Astrocyte of the spinal cord (primary cell): Measurements from ENCODE around the gene EPHB2.

Source experiments
- DNase-seq: peaks from one replicate; pipeline ENCODE4 v3.0.0; 2011; ENCODE audit warnings: low read depth, low spot score
- H3K4me3 ChIP-seq: 2 replicates; pipeline ENCODE4 v1.5.1; 2011; ENCODE audit warnings: low read depth, mild to moderate bottlenecking, low read length, moderate library complexity
- in situ Hi-C: cut with HindIII; loops from 2 replicates; pipeline ENCODE4 v1.10.0; 2017; ENCODE audit warnings: low sequenced_read_pairs
- TF ChIP-seq, protein P1 (sequence below): IDR thresholded peaks from 2 replicates; pipeline ENCODE4 v1.5.1; 2012; ENCODE audit warnings: low read depth, mild to moderate bottlenecking, low read length, inconsistent platforms

The EPHB2 gene

GRCh38 chr1:22796642-22797041 is 86.0 kb downstream of the EPHB2 start:
- TF ChIP-seq, protein P1, sequence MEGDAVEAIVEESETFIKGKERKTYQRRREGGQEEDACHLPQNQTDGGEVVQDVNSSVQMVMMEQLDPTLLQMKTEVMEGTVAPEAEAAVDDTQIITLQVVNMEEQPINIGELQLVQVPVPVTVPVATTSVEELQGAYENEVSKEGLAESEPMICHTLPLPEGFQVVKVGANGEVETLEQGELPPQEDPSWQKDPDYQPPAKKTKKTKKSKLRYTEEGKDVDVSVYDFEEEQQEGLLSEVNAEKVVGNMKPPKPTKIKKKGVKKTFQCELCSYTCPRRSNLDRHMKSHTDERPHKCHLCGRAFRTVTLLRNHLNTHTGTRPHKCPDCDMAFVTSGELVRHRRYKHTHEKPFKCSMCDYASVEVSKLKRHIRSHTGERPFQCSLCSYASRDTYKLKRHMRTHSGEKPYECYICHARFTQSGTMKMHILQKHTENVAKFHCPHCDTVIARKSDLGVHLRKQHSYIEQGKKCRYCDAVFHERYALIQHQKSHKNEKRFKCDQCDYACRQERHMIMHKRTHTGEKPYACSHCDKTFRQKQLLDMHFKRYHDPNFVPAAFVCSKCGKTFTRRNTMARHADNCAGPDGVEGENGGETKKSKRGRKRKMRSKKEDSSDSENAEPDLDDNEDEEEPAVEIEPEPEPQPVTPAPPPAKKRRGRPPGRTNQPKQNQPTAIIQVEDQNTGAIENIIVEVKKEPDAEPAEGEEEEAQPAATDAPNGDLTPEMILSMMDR = no peak
- no peak overlapping the region for H3K4me3 ChIP-seq
- in situ Hi-C loops = no loop called here
- DNase-seq = no peak

GRCh38 chr1:22798083-22798482 is 87.4 kb downstream of the EPHB2 start:
- in situ Hi-C loops = no loop called here
- H3K4me3 ChIP-seq = no peak overlapping the region
- DNase-seq = no peak
- TF ChIP-seq, protein P1 = no peak

- H3K4me3 ChIP-seq = no peak overlapping the region
- in situ Hi-C loops = no loop called here
- DNase-seq = no peak
- TF ChIP-seq, protein P1 = no peak
These were observed 89.3 kb downstream of the EPHB2 start for GRCh38 chr1:22799971-22800370.

GRCh38 chr1:22800629-22801028 is 90.0 kb downstream of the EPHB2 start:
- TF ChIP-seq, protein P1 = no peak
- DNase-seq = no peak

DNA sequence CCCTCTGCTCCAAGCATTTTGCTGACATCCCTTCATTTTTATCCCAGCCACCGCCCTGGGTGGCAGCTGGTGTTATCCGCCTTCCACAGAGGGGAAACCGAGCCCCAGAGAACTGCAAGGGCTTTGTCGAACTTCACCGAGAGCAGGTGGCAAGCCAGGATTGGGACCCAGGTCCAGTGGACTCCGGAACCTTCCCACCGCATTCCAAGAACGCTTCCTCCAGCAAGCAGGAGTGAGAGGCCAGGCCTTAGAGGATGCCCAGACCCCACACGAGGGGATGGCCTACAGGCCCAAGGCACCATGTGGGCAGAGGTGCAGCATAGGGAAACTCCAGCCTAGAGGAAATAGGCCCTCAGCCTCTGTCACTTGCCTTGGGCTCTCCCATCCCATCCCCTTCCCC is 90.7 kb downstream of the EPHB2 start:
- no peak overlapping the region for H3K4me3 ChIP-seq
- in situ Hi-C loops = no loop called here
- DNase-seq = no peak
- TF ChIP-seq, protein P1 = no peak

More at GRCh38 chr1:22800629-22801028, 90.0 kb downstream of the EPHB2 start:
- in situ Hi-C loops = no loop called here
- no peak overlapping the region for H3K4me3 ChIP-seq

DNA sequence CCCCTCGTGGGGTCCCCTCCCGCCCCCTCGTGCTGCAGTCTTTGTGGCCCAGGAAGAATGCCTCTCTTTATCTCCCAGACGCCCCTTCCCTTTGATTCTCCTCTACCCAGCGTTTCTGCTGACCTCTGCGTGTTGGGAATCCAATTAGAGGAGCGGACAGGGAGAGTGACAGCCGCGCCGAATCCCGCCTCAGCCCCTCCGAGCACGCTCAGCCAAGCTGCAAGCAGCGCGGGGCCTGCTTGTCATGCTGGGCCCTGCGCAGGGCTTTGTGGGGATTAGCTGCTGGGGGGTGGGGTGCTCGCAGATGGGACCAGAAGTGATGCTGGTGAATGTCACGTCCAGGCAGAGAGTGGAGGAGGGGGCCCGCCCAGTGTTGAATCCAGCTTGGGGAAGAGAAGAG is 91.1 kb downstream of the EPHB2 start:
- in situ Hi-C loops = no loop called here
- TF ChIP-seq, protein P1 = no peak
- no peak for DNase-seq
- H3K4me3 ChIP-seq = no peak overlapping the region

- in situ Hi-C loops = no loop called here
- no peak overlapping the region for H3K4me3 ChIP-seq
- TF ChIP-seq, protein P1 = no peak
- no peak for DNase-seq
These were observed 93.2 kb downstream of the EPHB2 start for GRCh38 chr1:22803833-22804232.
